ENCODE measurements around the gene SKOR2. TPM values are rescaled to one million over a fixed set of nuclear protein-coding genes. Genes with fewer than 3 reads are reported as not detected.

Gene SKOR2
- total and polyA plus RNA-seq, 9 of the 15 experiments (the other 6 are each of a cell fraction or from before 2014, with no cell fraction given): not detected

DNA sequence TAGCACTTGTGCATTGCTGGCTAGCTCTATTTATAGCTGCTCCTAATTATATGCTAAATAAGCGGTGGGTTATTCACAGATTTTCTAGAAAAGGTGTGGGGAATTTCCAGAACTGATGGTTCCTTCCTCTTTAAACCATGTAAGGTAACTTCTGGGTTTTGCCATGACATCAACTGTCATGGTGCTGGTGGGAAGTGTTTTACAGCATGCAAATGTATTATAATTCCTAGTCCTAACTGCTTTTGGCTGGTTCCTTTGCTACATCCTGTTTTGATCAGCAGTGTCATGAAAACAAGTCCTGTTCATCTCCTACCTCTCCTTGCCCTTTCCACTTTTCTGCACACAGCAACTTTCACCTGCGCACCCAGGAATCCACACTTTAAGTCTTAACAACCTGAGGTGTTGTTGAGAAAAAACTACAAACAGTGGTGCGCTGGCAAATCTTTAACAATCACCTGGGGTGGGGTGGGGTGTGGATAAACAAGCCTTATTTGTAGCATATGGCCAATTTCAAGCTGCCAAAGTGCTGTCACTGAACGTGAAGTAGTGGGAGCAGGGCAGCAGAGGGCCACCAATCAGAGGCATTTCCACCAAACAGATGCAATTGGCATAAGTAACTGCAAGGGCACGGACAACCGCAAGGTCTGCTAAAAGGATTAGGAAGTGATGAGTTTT lies 33.4 kb upstream of the SKOR2 start:
- no peaks in the 10 kb centered on the region for H3K9me3 ChIP-seq (replicated peaks; ENCODE audit: control insufficient read depth, insufficient read depth, low read depth, low read length)
- 0% methylated on average over 6 of the region's 6 CpGs for WGBS (ENCODE audit: insufficient coverage, low coverage, missing lambda C conversion rate)
- no peak for ATAC-seq
- no peak overlapping the region for H3K9ac ChIP-seq (ENCODE audit: insufficient read depth in 1 of 2, low read depth in 2 of 2, low read length in 2 of 2)
- H2AFZ ChIP-seq (ENCODE audit: low read depth, low read length): no peak overlapping the region
- H3K27me3 ChIP-seq (ENCODE audit: control insufficient read depth in 2 of 2, insufficient read depth in 2 of 2, low read length in 2 of 2): no peaks in the 10 kb centered on the region
- H3K9me1 ChIP-seq (ENCODE audit: control insufficient read depth, insufficient read depth, low read length): no peaks in the 10 kb centered on the region
- no peak overlapping the region for H3K4me3 ChIP-seq
- H3K4me2 ChIP-seq (ENCODE audit: insufficient read depth, low read length): no peak overlapping the region
- H4K20me1 ChIP-seq (replicated peaks; ENCODE audit: control insufficient read depth, insufficient read depth, low read length): no peaks in the 10 kb centered on the region
- H3K79me2 ChIP-seq (ENCODE audit: control insufficient read depth, insufficient read depth, low read length): no peaks in the 10 kb centered on the region
- CTCF ChIA-PET (ENCODE audit: low intra/inter-chr PET ratio): no interaction called here
- H3K4me1 ChIP-seq (replicated peaks in 1 of 2; ENCODE audit: control insufficient read depth in 2 of 2, insufficient read depth in 2 of 2, low read length in 2 of 2): no peaks in the 10 kb centered on the region
- POLR2A ChIA-PET: no interaction called here
- in situ Hi-C loops (cut with MboI): no loop called here
- H3K36me3 ChIP-seq (ENCODE audit: control insufficient read depth, insufficient read depth, low read length): no peaks in the 10 kb centered on the region
- intact Hi-C loops (cut with micrococcal nuclease): loop anchor here (5.0 kb wide), 1 partner anchor 68 kb away; no protein-coding TSS in a partner anchor
- no peak overlapping the region for H3K27ac ChIP-seq (ENCODE audit: extremely low read depth, low read depth, low read length)
- no peak for FAIRE-seq
- BruUV-seq (replicated peaks): no TSS peak
- DNase-seq (ENCODE audit: extremely low read depth in 1 of 4, low spot score in 3 of 4): no peak
- TF ChIP-seq OTX1 (CRISPR knock-in tag; IDR thresholded peaks at IDR 0.05) (no peak), SMAD4 (CRISPR knock-in tag; conservative IDR thresholded peaks at IDR 0.05) (no peak), NR2C2 (CRISPR knock-in tag; IDR thresholded peaks at IDR 0.05) (no peak), NR2C2 (tag; IDR thresholded peaks at IDR 0.05) (no peak), HDAC2 (IDR thresholded peaks at IDR 0.05) (no peak), C11orf30 (IDR thresholded peaks at IDR 0.05; ENCODE audit: low read depth) (no peak), SRF (CRISPR knock-in tag; IDR thresholded peaks at IDR 0.05) (no peak), ZKSCAN8 (CRISPR knock-in tag; IDR thresholded peaks at IDR 0.05) (no peak)
- TF ChIP-seq, protein P1, sequence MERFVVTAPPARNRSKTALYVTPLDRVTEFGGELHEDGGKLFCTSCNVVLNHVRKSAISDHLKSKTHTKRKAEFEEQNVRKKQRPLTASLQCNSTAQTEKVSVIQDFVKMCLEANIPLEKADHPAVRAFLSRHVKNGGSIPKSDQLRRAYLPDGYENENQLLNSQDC (CRISPR knock-in tag; IDR thresholded peaks at IDR 0.05): no peak
- TF ChIP-seq, protein P2, sequence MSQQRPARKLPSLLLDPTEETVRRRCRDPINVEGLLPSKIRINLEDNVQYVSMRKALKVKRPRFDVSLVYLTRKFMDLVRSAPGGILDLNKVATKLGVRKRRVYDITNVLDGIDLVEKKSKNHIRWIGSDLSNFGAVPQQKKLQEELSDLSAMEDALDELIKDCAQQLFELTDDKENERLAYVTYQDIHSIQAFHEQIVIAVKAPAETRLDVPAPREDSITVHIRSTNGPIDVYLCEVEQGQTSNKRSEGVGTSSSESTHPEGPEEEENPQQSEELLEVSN (IDR thresholded peaks at IDR 0.05; ENCODE audit: borderline replicate concordance in 1 of 2, extremely low read depth in 1 of 2, insufficient read depth in 1 of 2, insufficient read length in 1 of 2, low read depth in 1 of 2, low read length in 1 of 2, poor library complexity in 1 of 2, severe bottlenecking in 1 of 2): no peak
- TF ChIP-seq, protein P3, sequence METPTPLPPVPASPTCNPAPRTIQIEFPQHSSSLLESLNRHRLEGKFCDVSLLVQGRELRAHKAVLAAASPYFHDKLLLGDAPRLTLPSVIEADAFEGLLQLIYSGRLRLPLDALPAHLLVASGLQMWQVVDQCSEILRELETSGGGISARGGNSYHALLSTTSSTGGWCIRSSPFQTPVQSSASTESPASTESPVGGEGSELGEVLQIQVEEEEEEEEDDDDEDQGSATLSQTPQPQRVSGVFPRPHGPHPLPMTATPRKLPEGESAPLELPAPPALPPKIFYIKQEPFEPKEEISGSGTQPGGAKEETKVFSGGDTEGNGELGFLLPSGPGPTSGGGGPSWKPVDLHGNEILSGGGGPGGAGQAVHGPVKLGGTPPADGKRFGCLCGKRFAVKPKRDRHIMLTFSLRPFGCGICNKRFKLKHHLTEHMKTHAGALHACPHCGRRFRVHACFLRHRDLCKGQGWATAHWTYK (CRISPR knock-in tag; IDR thresholded peaks at IDR 0.05): no peak
